OCI-LY1 (cell line): ENCODE data around the gene UAP1.

ENCODE experiments used
- EZH2 ChIP-seq: fragments of 200-600 bp; sonication (generic), shearing (Covaris generic); IDR thresholded peaks from 2 replicates; pipeline ENCODE4 v1.8.0; 2017; ENCODE audit warnings: borderline replicate concordance, mixed run types, mild to moderate bottlenecking, antibody characterized with exemption, low read length, moderate library complexity, mixed read lengths
- TF ChIP-seq, protein P1 (sequence below): fragments of 200-600 bp; sonication (generic), shearing (Covaris generic); IDR thresholded peaks from 2 replicates; pipeline ENCODE4 v1.5.1; 2017; ENCODE audit warnings: mild to moderate bottlenecking, antibody characterized with exemption, low read length, moderate library complexity, mixed read lengths

DNA sequence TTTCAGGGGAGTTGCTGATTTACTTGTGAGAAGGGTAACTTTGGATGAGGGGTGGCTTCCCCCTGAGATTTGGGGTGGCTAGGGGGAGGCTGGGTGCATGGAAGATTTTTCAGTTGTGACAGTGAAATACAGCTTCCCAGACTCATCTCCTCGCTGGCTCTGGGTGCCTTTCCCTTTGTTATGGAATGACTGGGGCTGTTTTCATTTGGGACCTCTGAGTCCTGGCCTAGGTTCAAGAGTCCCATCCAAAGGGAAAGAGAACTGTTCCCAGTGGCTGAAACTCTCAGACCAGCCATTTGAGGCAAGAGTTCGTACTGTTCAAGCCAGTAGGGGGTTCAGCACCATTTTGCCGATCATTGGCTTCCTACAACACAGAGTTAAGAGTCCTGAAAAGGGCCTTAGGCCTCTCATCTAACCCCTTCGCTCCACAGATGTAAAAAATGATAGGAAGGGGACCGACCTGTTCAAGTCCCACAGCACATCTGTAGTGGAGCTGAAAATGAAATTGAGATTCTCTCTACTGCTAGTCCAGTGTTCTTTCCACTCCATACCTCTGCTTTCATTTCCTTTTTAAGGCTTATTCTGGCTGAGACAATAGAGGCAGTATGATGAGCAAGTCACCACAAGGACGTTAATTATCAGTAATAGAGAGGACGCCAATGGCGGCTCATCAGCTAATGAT is 71.7 kb downstream of the UAP1 start:
- TF ChIP-seq, protein P1, sequence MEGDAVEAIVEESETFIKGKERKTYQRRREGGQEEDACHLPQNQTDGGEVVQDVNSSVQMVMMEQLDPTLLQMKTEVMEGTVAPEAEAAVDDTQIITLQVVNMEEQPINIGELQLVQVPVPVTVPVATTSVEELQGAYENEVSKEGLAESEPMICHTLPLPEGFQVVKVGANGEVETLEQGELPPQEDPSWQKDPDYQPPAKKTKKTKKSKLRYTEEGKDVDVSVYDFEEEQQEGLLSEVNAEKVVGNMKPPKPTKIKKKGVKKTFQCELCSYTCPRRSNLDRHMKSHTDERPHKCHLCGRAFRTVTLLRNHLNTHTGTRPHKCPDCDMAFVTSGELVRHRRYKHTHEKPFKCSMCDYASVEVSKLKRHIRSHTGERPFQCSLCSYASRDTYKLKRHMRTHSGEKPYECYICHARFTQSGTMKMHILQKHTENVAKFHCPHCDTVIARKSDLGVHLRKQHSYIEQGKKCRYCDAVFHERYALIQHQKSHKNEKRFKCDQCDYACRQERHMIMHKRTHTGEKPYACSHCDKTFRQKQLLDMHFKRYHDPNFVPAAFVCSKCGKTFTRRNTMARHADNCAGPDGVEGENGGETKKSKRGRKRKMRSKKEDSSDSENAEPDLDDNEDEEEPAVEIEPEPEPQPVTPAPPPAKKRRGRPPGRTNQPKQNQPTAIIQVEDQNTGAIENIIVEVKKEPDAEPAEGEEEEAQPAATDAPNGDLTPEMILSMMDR = no peak
- TF ChIP-seq EZH2 = no peak
